ENCODE measurements around the gene PLAAT3.
"Not testable (repeated sequence)": the region's sequence is repeated elsewhere in the genome, so short reads cannot be mapped to it uniquely, and the experiment has no call there.

The PLAAT3 gene

DNA sequence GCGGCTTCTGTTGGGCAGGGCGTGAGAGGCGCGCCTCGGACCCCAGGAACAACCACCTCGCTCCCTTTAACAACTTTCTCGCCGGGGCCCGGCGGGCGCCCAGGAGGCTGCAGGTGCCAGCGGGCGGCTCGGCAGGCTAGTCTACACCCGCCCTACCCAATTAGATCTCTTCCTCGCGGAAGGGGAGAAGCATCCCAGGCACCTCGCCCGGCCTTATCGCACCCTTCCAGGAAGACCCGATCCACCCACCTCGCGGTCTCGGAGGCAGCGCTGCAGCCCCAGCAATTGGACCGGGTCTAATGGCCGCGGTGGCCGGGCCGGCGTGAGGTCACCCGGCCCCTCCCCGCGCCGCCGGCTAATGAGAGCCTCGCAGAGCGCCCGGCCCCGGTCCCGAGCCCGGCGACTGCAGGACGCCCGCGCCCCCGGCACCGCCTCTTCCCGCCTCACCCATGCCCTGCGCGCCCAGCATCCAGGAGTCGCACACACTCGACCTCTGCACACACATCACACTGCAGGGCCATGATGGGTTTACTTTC, at the start of gene PLAAT3:
Gene PLAAT3 (minus strand): TSS at position 298 of the 536 bp plus-strand sequence. CDS start 419 bp downstream, outside the sequence.
- DNase-seq (ENCODE audit: low spot score), result peak; percentile 88

DNA sequence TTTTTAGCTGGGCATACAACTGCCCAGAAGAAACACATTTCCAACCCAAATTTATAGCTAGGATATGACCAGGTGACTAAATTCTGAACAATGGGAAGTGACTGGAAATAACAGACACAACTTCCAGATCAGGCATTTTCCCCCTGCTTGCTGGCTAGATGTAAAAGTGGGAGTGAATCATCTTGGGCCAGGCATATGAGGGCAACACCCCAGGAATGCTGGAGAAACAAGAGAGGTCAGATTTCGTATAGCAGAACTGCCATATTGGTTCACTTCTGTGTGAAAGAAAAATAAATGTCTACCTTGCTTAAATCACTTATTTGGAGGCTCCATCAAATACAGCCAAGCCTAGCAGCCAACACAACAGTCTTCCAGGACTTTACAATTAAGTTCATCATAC, 49.6 kb upstream of the PLAAT3 start:
- DNase-seq (ENCODE audit: low spot score), result peak; percentile 72

DNA sequence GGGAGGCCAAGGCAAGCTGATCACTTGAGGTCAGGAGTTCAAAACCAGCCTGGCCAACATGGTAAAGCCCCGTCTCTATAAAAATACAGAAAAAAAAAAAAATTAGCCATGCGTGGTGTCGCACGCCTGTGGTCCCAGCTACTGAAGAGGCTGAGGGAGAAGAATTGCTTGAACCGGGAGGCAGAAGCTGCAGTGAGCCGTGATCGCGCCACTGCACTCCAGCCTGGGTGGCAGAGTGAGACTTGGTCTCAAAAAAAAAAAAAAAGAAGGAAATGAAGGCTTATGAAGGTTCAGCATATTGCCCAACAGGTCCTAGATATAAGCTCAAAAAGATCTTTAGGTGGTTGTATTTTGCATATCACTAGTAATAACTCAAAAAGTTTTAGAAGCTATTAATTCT, 46.7 kb upstream of the PLAAT3 start:
- DNase-seq (ENCODE audit: low spot score), result no peak

DNA sequence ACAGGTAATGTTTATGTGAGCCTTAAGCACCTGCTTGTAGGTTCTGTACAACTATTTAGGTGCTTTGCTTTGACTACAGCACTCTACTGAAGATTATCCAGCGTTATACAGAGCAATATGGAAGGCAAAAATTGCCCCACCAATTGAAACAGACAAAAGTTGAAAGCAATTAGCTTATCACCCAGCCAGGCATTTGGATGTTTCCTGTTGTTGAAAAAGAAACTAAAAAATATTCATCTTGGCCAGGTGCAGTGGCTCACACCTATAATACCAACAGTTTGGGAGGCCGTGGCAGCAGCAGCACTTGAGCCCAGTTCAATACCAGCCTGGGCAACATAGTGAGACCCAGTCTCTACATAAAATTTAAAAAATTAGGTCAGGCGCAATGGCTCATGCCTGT, 38.4 kb upstream of the PLAAT3 start:
- DNase-seq (ENCODE audit: low spot score), result no peak

DNA sequence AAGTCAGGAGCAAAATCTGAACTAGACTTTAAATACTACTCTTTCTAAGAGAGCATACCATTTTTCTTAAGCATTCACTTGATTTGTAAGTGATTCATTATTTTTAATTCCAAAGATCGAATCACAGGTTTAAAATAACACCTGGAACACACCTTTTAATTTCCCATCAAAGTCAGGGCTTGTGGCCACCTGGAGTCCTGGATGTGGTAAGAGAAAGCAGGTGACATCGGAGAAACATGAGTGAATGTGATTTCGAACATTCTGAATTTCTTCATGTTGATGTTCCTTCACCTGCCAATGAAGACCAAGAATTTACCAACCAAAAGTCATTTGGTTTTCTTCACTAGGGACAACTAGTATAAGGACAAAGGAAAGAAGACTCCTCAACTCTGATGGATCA, 29.0 kb upstream of the PLAAT3 start:
- DNase-seq (ENCODE audit: low spot score), result no peak

DNA sequence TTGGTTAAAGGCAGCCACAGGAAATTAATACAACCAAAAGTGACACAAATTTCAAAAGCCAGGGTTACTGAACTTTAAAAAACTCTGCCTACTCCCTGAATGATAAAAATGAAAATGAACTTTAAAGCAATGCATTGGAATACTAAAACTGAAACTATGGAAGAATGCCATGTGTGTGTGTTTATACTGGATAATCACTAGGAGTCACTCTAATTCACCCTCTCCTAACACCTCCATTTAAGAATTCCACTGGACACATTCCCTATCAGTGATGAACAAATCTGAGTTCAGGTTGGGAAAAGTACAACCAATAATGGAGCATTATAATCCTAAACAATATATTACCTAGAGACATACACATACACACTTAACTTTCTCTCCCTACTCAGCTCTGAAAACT, 27.5 kb upstream of the PLAAT3 start:
- DNase-seq (ENCODE audit: low spot score), result no peak

DNA sequence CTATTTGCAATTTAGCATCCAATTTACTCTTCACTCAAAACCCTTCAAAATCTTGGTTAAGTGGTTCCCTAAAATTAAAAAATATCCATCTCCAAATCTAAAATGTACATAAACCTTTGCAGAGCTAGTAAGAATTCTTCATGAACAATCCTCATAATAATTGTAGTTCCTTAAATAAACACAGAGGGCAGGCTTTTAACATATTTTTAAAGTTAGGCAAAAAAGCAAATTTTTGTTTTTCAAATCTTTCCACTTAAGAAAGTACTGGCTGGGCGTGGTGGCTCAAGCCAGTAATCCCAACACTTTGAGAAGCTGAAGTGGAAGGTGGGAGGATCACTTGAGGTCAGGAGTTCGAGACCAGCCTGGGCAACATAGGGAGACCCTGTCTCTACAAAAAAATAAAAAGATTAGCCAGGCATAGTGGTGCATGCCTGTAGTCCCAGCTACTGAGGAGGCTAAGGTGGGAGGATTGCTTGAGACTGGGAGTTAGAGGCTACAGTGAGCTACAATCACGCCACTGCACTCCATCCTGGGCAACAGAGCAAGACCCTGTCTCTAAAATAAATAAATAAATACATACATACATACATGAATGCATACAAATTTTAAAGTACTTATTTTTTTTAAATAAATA, 25.1 kb upstream of the PLAAT3 start:
- DNase-seq (ENCODE audit: low spot score), result peak; percentile 41

DNA sequence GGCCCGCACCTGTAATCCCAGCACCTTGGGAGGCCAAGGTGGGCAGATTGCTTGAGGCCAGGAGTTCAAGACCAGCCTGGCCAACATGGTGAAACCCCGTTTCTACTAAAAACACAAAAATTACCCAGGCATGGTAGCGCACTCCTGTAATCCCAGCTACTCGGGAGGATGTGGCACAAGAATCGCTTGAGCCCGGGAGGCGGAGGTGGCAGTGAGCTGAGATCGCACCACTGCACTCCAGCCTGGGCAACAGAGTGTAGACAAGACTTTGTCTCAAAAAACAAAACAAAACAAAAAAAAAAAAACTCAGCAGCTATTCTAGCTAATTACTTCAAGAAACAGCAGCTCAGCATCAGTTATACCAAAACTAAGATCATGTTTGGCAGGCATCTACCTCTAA, 24.2 kb upstream of the PLAAT3 start:
- not testable (repeated sequence) for DNase-seq (ENCODE audit: low spot score)

DNA sequence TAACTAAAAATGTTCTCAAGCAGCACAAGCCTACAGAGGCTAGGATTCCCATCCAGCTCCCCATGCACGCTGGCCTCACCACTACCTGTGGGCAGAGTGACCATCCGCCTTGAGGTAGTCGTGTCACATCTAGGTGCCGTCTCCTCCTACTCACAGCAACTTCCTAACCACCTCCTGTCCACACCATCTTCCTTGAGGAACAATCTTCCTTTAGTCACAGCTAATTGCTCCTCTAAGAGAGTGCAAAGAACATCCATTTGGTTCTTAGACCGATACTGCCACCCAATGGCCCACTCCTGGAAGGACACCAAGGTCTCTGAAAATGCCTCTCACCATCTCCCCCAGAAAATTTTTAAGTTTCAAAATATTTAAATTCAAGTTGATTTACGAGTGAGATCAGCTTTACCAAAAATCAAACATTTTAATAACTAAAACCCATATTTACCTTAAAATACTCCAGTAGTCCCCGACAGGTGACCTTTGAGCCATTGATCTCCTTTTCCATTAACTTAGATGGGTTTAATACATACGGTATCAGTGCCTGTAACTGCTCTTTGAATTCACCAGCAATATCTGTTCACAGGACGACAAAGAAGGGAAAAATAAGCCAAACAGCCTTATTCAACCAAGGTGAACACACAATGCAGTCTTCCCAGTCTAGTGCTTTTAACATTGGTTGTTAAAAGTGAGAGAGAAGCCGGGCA, 21.7 kb upstream of the PLAAT3 start:
- peak; percentile 76 for DNase-seq (ENCODE audit: low spot score)

DNA sequence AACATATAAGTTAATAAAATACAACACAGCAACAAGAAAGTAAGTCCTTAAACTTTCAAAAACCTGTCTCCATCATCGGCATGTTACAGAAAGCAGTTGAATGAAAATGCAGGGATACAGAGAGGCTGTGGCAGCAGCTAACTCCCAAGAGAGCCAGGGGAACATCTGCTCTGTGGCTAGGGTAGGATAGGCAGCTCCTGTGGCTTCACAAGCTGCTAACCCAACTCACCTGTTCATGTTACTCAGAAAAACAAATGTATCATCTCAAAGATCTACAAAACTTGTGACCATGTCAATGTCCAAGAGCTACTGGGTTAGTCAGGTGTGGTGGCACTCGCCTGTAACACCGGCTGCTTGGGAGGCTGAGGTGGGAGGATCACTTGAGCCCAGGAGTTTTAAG, 15.2 kb upstream of the PLAAT3 start:
- DNase-seq (ENCODE audit: low spot score), result no peak

DNA sequence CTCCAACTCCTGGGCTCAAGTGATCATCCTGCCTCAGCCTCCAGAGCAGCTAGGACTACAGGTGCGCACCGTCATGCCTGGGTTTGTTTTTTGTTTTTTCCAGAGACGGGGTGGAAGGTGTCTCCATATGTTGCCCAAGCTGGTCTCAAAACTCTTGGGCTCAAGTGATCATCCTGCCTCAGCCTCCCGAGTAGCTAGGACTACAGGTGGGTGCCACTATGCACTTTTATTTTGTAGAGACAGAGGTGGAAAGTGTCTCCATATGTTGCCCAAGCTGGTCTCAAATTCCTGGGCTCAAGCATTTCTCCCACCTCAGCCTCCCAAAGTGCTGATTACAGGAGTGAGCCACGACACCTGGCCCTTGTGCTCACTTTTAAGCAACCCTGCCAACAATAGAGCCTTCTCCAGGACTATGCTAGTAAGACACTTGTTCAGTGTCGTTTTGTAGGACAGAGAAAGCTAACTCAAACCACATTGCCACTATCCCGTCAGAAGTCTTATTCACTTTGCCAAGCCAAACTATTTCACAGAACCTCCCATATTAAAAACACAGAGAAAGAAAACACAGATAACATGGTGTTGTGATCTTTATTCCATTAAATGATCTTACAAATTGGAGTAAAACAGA, 9.4 kb upstream of the PLAAT3 start:
- DNase-seq (ENCODE audit: low spot score), result no peak

DNA sequence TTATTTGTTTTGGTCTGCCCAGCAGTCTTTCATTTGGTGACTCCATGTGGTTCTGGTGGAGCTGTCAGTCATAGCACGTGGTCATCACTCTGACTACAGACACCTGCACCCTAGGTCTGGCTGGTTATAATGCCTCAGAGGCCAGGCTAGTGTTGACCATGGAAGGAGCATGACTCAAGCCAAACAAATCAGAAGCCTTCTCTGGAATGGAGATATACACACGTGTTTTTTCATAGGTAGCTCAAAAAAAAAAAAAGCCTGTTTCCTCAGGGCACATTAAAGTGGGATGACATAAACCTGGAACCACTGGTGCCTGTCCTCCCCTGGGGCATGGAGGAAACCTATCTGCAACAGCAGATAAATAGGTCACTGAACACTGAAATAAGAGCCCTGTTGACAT, 8.1 kb upstream of the PLAAT3 start:
- DNase-seq (ENCODE audit: low spot score), result no peak

DNA sequence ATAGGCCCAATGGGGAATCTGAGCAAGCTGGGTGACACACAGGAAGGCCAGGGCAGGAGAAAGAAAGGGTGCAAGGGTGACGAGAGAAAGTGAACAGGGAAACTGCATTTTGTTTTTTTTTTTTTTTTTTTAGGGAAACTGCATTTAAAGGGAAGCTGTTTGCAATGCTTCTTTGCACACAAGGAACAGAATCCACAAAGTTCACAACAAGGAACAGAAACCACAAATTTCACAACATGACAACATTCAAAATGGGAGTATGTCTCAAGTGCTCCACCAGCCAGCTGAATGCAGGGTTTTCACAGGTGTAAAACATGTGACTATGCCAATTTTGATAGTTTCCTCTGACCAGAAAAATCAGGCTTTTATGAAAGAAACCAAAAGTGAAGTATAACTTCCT, 6.8 kb upstream of the PLAAT3 start:
- DNase-seq (ENCODE audit: low spot score), result no peak

DNA sequence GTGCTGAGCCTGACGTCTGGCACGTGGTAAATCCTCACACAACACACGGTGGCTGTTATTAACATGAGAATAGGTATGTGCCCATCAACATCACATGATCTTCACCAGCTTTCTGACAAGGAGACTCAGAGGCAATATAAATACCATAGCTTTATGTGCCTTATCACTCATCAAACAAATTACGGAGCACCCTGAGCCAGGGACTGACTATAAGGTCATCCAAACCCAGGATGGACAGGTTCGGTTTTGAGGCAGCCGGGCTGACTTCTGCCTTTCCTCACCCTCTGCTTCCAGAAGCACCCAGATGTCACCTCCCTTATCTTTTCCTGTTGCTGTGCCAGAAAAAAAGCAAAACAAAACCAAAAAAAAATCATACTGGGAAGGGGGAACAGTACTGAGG, 5.7 kb upstream of the PLAAT3 start:
- no peak for DNase-seq (ENCODE audit: low spot score)

DNA sequence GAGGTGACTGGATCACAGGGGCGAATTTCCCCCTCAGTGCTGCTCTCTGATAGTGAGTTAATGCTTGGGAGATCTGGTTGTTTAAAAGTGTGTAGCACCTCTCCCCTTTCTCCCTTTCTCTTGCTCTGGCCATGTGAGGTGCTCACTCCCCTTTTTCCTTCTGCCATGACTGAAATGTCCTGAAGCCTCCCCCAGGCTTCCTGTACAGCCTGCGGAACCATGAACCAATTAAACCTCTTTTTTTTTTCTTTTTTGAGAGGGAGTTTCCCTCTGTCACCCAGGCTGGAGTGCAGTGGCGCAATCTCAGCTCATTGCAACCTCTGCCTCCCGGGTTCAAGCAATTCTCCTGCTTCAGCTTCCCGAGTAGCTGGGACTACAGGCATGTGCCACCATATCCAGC, 3.5 kb upstream of the PLAAT3 start:
- DNase-seq (ENCODE audit: low spot score), result not testable (repeated sequence)

DNA sequence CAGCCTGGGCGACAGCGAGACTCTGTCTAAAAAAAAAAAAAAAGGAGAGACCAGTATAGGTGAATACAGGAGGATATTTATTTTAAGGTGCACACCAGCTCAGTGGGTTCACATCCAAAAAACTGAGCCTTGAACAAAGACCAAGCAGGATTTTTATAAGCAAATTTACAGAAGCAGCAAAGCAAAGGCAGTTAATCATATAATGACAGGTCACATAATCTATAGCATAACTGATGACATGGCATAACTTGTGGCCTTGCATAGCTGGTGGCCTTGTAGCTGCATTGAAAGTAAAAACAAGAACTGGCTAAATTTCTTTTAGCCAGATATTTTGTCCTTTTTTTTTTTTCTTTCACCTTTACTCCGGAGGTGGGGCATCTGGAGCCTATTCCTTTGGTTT, 2.7 kb upstream of the PLAAT3 start:
- DNase-seq (ENCODE audit: low spot score), result no peak

DNA sequence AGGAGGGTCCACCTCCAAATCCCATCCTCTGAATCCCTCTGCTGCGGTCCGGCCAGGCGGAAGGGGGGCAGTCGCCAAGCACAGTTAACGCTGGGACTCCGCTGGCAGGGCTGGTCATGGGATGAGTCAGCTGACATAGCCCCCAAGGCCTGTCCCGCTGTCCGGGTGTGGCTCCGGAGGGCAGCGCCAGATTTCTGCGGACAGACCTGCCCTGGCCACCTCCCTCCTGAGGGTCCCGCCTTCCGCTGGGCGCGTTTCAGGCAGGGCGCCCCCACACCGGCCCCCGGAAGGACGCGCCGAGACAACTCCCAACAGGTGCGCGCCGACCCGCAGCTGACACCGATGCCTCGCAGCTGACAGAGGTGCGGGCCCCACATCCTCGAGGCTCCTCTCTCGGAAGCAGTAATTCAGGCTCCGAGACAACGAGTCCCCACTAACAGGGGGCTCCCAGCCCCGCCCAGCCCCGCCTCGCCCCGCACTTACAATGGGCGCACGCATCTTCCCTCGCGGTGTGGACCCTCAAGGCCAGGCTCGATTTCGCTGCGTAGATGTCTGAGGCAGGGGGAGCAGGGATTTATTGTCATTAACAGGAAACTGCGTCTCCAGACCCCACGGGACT, 607 bp downstream of the PLAAT3 start:
- peak; percentile 48 for DNase-seq (ENCODE audit: low spot score)

DNA sequence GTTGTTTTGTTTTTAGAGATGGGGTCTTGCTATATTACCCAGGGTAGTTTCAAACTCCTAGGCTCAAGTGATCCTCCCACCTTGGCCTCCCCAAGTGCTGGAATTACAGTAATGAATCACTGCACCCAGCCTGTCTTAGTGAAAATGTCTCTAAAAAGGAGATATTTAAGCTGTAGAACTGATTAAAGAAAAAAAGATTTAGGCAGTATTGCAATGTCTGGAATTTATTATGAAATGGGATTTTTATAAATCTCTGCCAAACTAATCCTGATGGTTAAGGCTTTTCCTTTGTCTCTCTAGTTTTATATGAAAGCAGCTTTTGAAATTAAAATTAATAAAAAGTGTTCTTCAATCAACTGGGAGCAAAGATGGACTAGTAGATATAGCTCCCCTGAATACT, 2.1 kb downstream of the PLAAT3 start:
- DNase-seq (ENCODE audit: low spot score), result no peak

DNA sequence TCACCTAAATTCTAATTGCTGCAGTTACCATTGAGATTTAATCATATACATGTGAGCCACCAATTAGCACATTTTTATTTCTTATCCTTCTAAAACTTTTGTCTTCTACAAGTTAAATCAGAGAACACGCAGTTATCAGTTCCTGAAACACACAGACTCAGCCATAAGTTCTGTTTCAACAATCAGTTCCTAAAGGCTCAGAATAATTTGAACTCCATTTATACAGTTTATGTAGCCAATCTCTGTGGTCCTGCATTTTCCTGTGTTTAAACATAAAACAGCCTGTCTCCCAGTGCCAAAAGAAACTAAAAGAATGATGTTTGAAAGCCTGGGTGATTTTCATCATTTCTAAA, 2.9 kb downstream of the PLAAT3 start:
- DNase-seq (ENCODE audit: low spot score), result no peak

DNA sequence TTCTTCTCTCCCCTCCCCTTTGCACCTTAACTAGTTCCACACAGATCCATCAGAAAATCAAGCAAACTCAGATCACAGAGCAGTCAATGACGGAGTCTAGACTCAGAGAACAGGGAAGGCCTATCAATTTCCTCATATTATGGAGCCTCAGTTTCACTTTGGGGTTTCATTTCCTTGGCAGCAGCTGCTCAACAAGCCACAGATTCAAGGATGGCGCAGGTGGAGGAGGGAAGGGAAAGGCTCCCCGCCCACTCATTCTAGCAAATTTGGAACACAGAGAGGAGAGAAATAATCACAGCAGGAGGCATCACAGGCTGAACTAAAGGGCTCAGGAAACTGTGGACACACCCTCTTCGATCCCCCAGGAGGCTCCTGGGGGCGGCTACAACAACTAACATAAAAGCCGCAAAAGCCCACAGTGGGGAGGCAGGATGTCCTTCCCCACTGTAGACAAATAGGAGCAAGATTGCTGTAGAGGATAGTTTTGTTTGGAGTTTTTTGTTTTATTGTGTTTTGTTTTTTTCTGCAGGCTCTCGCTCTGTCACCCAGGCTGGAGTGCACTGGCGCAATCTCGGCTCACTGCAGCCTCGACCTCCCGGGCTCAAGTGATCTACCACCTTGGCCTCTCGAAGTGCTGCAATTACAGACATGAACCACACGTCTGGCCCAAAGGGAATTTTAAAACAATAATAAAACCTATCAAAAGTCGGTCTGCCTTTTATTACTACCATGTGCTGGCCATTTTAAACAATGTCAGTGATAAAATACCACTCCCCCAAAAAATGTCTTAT, 3.4 kb downstream of the PLAAT3 start:
- DNase-seq (ENCODE audit: low spot score), result no peak

DNA sequence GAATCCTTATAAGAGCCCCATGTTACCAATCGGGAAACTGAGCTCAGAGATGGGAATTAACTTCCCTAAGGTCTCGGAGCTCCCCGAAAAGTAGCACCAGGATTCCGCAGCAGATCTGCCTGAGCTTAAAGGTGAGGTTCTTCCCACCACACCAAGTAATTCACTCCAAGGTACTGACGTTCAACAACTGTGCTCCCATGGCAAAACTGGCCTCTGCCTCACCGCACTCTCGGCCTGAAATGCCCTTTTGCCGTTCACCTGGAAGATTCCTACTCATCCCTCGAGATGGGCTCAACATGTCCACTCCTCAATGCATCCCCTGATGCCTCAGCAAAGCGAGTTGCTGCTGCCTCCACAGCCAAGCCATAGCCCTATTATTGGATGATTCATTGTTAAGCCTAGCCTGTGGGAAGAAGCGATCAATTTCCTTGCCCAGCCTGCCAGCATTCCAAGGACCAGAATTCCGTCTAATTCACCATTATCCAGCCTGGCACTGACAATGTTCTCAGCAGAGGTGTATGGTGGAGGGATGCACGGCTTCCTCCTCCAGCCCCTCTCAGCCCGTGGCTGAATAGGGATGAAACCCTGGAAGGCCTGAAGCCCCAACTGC, 4.2 kb downstream of the PLAAT3 start:
- no peak for DNase-seq (ENCODE audit: low spot score)

DNA sequence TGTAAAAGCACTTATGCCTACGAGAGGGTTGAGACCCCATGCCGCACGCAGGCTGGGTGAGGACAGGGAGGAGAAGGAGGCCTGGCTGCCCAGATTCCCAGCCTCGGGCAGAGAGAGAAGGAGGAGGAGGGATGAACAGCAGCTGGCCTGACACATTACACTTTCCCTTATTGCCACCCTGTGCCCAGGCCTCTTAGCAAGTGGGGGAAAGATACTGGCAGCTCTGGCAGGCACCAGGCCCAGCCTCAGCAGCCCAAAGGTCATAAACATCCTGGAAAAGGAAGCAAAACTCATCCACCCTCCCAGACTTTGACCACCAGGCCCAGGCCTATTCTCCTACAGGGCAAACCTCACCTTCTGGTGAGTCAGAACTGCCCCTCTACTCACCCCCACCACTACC, 4.7 kb downstream of the PLAAT3 start:
- DNase-seq (ENCODE audit: low spot score), result no peak
